ENCODE measurements around the gene AMACR.
"Not testable (repeated sequence)": the region's sequence is repeated elsewhere in the genome, so short reads cannot be mapped to it uniquely, and the experiment has no call there.

AMACR gene

DNA sequence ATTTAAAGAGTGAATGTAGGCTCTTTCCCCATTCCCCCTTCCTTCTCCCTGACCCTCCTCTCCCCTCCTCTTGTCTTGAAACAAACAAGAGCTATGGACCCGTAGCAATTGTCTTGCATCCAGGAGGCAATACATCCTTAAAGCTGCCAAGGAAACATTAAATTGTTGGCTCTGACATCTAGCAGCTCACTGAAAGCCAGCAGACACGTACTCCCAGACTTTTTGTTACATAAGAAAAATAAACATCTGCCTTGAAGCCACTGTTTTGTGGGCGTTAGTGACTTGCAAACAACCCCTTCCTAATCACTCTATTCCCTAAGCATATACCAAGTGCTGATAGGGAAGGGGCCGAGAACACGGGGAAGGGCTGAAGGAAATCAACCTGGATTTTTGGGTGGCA is 32.0 kb downstream of the AMACR start:
- no peak overlapping the region for H3K27ac ChIP-seq (ENCODE audit: insufficient read depth, low read depth, low read length, poor library complexity, severe bottlenecking)
- no peaks in the 10 kb centered on the region for H3K36me3 ChIP-seq (ENCODE audit: control insufficient read depth, insufficient read depth, low read length)
- H3K4me1 ChIP-seq (ENCODE audit: control insufficient read depth, insufficient read depth, low read length), result peaks cover 6% of the 10 kb centered on the region
- H3K27me3 ChIP-seq (ENCODE audit: control insufficient read depth, insufficient read depth, low read length, poor library complexity, severe bottlenecking), result no peaks in the 10 kb centered on the region
- no peak overlapping the region for H3K4me3 ChIP-seq (ENCODE audit: insufficient read depth, low read depth, low read length)
- H3K9me3 ChIP-seq (ENCODE audit: control insufficient read depth, low read length), result no peaks in the 10 kb centered on the region
- WGBS, 2 experiments, result 69 to 74% methylated on average over 5 of the region's 5 CpGs

GRCh38 chr5:33973271-33973670 is 34.6 kb downstream of the AMACR start:
- Histone ChIP-seq H3K9me3 (ENCODE audit: control insufficient read depth, low read length) (no peaks in the 10 kb centered on the region), H3K36me3 (ENCODE audit: control insufficient read depth, insufficient read depth, low read length) (no peaks in the 10 kb centered on the region), H3K4me3 (ENCODE audit: insufficient read depth, low read depth, low read length) (no peak overlapping the region), H3K4me1 (ENCODE audit: control insufficient read depth, insufficient read depth, low read length) (peaks cover 6% of the 10 kb centered on the region), H3K27ac (ENCODE audit: insufficient read depth, low read depth, low read length, poor library complexity, severe bottlenecking) (peak overlapping the region; percentile 8), H3K27me3 (ENCODE audit: control insufficient read depth, insufficient read depth, low read length, poor library complexity, severe bottlenecking) (no peaks in the 10 kb centered on the region)
- WGBS, 2 experiments, result 91% methylated on average over 2 of the region's 2 CpGs; no CpG with 5 or more reads in 1 of the 2 experiments

DNA sequence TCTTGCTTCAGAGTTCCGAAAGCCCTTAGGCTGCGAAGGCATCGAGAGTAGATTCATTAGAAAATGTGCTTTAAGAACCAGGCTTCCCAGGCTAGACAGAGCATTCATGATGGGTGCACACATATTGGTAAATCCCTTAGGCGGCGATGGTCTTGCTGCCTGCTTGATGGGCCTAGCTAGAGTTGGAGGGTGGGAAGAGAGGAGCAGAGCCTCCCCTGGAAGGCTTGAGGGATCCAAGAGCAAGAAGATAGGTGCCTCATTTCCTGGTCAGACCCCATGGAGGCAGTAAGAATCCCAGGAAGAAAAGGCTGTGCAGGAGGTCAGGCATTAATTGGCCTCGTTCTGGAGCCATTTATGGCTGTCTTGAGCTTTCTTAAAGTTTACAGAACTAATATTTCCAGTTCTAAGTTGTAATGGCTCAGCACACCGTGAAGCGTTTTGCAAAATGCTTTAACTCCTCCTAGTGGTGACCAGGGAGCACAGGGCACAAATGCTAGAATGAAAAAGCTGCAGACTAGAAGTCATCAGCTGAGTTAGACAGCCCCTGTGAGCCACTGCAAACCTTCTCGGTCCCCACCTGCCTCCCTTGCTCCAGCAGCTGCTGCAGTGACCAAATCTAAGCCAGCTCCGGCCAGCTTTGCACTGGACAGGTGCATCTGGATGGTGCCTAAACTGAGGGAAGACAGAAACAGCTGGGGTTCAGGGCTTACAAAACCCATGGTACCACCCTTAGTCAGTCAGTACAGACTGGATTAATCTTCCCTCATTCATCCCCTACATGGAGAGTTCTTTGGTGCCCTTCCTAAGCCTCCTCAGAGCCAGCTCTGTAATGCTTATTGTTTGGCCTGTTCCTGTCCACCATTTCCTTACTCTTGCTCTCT is 38.0 kb downstream of the AMACR start:
- H3K4me1 ChIP-seq (ENCODE audit: control insufficient read depth, insufficient read depth, low read length), result no peaks in the 10 kb centered on the region
- H3K27ac ChIP-seq (ENCODE audit: insufficient read depth, low read depth, low read length, poor library complexity, severe bottlenecking), result no peak overlapping the region
- no peaks in the 10 kb centered on the region for H3K27me3 ChIP-seq (ENCODE audit: control insufficient read depth, insufficient read depth, low read length, poor library complexity, severe bottlenecking)
- WGBS, 2 experiments, result 61 to 62% methylated on average over 10 of the region's 10 CpGs
- no peaks in the 10 kb centered on the region for H3K9me3 ChIP-seq (ENCODE audit: control insufficient read depth, low read length)
- no peaks in the 10 kb centered on the region for H3K36me3 ChIP-seq (ENCODE audit: control insufficient read depth, insufficient read depth, low read length)
- no peak overlapping the region for H3K4me3 ChIP-seq (ENCODE audit: insufficient read depth, low read depth, low read length)

DNA sequence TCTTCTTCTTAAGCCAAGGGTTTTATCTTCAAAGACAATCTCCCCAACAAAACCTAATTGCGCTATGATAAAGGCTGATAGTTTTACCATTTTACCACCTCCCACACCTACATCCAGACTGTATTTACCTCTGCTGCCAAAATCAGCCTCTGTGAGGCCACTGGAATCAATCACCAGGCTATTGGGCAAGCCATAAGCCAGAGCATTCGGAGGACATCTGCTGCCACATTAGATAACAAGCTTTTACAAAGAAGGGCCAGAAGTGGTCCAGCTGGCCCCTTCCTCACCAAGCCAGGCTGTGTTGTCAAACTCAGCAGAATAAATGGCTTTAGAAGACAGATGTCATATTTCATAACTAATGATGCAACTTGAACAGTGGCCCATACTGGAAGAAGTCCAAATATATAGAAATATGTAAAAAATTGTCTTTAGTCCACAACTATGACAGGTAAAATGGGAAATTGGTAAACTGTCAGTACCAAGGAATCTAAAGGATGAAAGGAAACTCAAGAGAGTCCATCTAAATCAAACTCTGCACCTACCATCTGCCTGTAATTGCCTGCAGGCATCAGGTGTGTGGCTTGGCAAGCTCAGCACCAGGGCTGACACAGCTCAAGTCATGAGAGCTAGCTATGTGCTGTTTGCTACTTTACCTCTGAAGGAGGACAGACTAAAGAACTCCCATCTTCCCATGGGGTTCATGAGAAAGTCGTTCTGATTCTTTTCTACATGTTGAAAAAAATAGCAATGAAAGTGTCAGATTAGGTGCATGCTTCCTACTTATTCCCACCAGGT is 39.4 kb downstream of the AMACR start:
- 92 to 100% methylated on average over 2 to 3 of the region's 3 CpGs for WGBS, 2 experiments
- H3K36me3 ChIP-seq (ENCODE audit: control insufficient read depth, insufficient read depth, low read length), result no peaks in the 10 kb centered on the region
- no peaks in the 10 kb centered on the region for H3K9me3 ChIP-seq (ENCODE audit: control insufficient read depth, low read length)
- H3K27ac ChIP-seq (ENCODE audit: insufficient read depth, low read depth, low read length, poor library complexity, severe bottlenecking), result no peak overlapping the region
- no peaks in the 10 kb centered on the region for H3K4me1 ChIP-seq (ENCODE audit: control insufficient read depth, insufficient read depth, low read length)
- H3K4me3 ChIP-seq (ENCODE audit: insufficient read depth, low read depth, low read length), result no peak overlapping the region
- H3K27me3 ChIP-seq (ENCODE audit: control insufficient read depth, insufficient read depth, low read length, poor library complexity, severe bottlenecking), result no peaks in the 10 kb centered on the region

DNA sequence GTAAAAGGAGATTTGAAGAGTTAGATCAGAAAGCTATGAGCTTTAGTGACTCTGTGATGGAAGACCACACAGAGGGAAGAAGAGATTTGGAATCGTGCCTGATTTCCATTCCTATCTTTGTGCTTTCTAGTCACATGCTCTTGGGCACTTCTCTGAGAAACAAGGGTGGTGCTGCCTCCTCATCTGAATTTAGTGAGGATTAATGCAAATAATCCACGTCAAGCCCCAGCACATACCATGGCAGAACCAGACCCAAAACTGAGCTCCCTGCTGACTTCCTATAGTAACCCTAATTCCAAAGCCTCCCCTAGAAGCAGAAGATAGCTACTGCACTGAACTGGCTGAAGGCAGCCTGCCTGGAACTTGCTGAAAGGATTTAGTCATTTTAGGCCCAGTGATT is 41.0 kb downstream of the AMACR start:
- H3K27me3 ChIP-seq (ENCODE audit: control insufficient read depth, insufficient read depth, low read length, poor library complexity, severe bottlenecking), result no peaks in the 10 kb centered on the region
- no peaks in the 10 kb centered on the region for H3K9me3 ChIP-seq (ENCODE audit: control insufficient read depth, low read length)
- no peaks in the 10 kb centered on the region for H3K36me3 ChIP-seq (ENCODE audit: control insufficient read depth, insufficient read depth, low read length)
- H3K4me1 ChIP-seq (ENCODE audit: control insufficient read depth, insufficient read depth, low read length), result no peaks in the 10 kb centered on the region
- WGBS, 2 experiments, result 71 to 73% methylated on average over 2 of the region's 2 CpGs
- no peak overlapping the region for H3K27ac ChIP-seq (ENCODE audit: insufficient read depth, low read depth, low read length, poor library complexity, severe bottlenecking)
- H3K4me3 ChIP-seq (ENCODE audit: insufficient read depth, low read depth, low read length), result no peak overlapping the region

GRCh38 chr5:33964132-33964700 is 43.6 kb downstream of the AMACR start:
- no peaks in the 10 kb centered on the region for H3K36me3 ChIP-seq (ENCODE audit: control insufficient read depth, insufficient read depth, low read length)
- 98 to 100% methylated on average over 2 of the region's 2 CpGs for WGBS, 2 experiments
- H3K4me1 ChIP-seq (ENCODE audit: control insufficient read depth, insufficient read depth, low read length), result no peaks in the 10 kb centered on the region
- no peak overlapping the region for H3K27ac ChIP-seq (ENCODE audit: insufficient read depth, low read depth, low read length, poor library complexity, severe bottlenecking)
- H3K9me3 ChIP-seq (ENCODE audit: control insufficient read depth, low read length), result no peaks in the 10 kb centered on the region
- no peak overlapping the region for H3K4me3 ChIP-seq (ENCODE audit: insufficient read depth, low read depth, low read length)
- H3K27me3 ChIP-seq (ENCODE audit: control insufficient read depth, insufficient read depth, low read length, poor library complexity, severe bottlenecking), result no peaks in the 10 kb centered on the region

GRCh38 chr5:33958176-33958575 is 49.7 kb downstream of the AMACR start:
- H3K4me1 ChIP-seq (ENCODE audit: control insufficient read depth, insufficient read depth, low read length), result no peaks in the 10 kb centered on the region
- WGBS, 2 experiments, result 40 to 86% methylated on average over 1 to 2 of the region's 2 CpGs

DNA sequence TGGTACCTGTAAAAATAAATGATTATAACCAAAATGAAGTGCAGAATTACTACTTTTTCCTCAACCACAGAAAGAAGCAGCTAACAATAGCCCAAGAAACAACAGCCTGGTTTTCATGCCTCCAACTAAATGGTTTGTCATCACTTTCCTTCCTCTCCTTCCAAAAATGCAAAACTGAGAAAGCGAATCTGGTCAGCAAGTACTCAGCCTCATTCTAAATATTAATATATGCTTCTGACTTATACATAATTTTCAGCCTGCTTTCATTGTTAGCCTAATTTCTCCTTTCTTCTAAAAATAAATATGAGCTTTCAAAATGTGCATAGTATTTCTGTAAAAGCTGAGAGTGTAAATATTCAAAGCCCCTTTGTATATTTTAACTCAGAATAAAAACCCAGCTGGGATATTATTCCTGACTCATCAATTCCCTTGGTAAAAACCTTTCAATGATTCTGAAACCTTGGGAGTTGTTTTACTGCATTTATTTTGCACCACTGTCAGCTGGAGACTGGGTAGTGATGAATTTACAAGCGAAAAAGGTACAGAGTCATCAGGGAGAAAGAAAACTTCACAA is 50.2 kb downstream of the AMACR start:
- WGBS, 2 experiments, result 71 to 100% methylated on average over 1 to 2 of the region's 2 CpGs

More at GRCh38 chr5:33958176-33958575, 49.7 kb downstream of the AMACR start:
- Histone ChIP-seq H3K4me3 (ENCODE audit: insufficient read depth, low read depth, low read length) (no peak overlapping the region), H3K27ac (ENCODE audit: insufficient read depth, low read depth, low read length, poor library complexity, severe bottlenecking) (no peak overlapping the region), H3K9me3 (ENCODE audit: control insufficient read depth, low read length) (peaks cover 3% of the 10 kb centered on the region), H3K27me3 (ENCODE audit: control insufficient read depth, insufficient read depth, low read length, poor library complexity, severe bottlenecking) (no peaks in the 10 kb centered on the region), H3K36me3 (ENCODE audit: control insufficient read depth, insufficient read depth, low read length) (no peaks in the 10 kb centered on the region)

GRCh38 chr5:33952175-33952574 is 55.7 kb downstream of the AMACR start:
- 91 to 96% methylated on average over 4 of the region's 5 CpGs for WGBS, 2 experiments

More for the DNA sequence above, 50.2 kb downstream of the AMACR start:
- Histone ChIP-seq H3K4me1 (ENCODE audit: control insufficient read depth, insufficient read depth, low read length) (no peaks in the 10 kb centered on the region), H3K36me3 (ENCODE audit: control insufficient read depth, insufficient read depth, low read length) (no peaks in the 10 kb centered on the region), H3K9me3 (ENCODE audit: control insufficient read depth, low read length) (peaks cover 3% of the 10 kb centered on the region), H3K27me3 (ENCODE audit: control insufficient read depth, insufficient read depth, low read length, poor library complexity, severe bottlenecking) (no peaks in the 10 kb centered on the region), H3K4me3 (ENCODE audit: insufficient read depth, low read depth, low read length) (no peak overlapping the region), H3K27ac (ENCODE audit: insufficient read depth, low read depth, low read length, poor library complexity, severe bottlenecking) (no peak overlapping the region)

More at GRCh38 chr5:33952175-33952574, 55.7 kb downstream of the AMACR start:
- not testable (repeated sequence) for H3K36me3 ChIP-seq (ENCODE audit: control insufficient read depth, insufficient read depth, low read length); H3K27ac ChIP-seq (ENCODE audit: insufficient read depth, low read depth, low read length, poor library complexity, severe bottlenecking); H3K4me1 ChIP-seq (ENCODE audit: control insufficient read depth, insufficient read depth, low read length); H3K9me3 ChIP-seq (ENCODE audit: control insufficient read depth, low read length); H3K4me3 ChIP-seq (ENCODE audit: insufficient read depth, low read depth, low read length); H3K27me3 ChIP-seq (ENCODE audit: control insufficient read depth, insufficient read depth, low read length, poor library complexity, severe bottlenecking)

Measured in ectodermal cell (in vitro differentiated cells).